Stimulated activated naive CD8-positive, alpha-beta T cell treated with anti-CD3 and anti-CD28 coated beads, Interleukin-15, Interleukin-2, amounts not matched to agents 100 ng/mL and 50 ng/mL, for 24 hours (primary cell): Measurements from ENCODE around the gene TNFRSF11A.

Source experiments
- H3K27ac Mint-ChIP-seq: one replicate; pipeline ENCODE4 v1.8.0; 2021; ENCODE audit warnings: mild to moderate bottlenecking, mixed read lengths
- H3K27me3 Mint-ChIP-seq: one replicate; pipeline ENCODE4 v1.8.0; 2021; ENCODE audit warnings: mixed read lengths
- H3K36me3 Mint-ChIP-seq: one replicate; pipeline ENCODE4 v1.8.0; 2021; ENCODE audit warnings: low read depth, mixed read lengths
- H3K4me1 Mint-ChIP-seq: one replicate; pipeline ENCODE4 v1.8.0; 2021; ENCODE audit warnings: low read depth, mixed read lengths
- H3K4me3 Mint-ChIP-seq: one replicate; pipeline ENCODE4 v1.8.0; 2021; ENCODE audit warnings: mild to moderate bottlenecking, mixed read lengths
- H3K9me3 Mint-ChIP-seq: one replicate; pipeline ENCODE4 v1.8.0; 2021; ENCODE audit warnings: mixed read lengths

The TNFRSF11A gene

DNA sequence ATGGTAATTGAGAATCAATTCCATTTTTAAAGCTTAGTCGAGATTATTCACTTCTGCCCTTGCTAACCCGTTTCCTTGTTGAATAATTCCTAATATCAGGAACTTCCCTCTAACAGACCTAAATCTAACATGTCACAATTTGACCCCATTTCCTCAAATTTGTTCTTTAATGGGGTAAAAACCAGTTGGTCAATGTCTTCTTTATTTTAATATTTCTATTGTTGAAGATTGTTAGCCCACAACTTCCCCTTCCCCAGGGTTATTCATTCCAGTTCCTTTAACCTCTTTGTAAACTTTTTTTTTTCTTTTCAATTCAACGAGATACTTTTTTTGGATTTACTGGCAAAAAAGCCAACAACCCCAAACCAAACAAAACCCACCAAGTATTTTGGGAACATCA is 7.3 kb downstream of the TNFRSF11A start:
- no peak overlapping the region for H3K4me3 Mint-ChIP-seq
- H3K9me3 Mint-ChIP-seq: no peaks in the 10 kb centered on the region
- no peaks in the 10 kb centered on the region for H3K36me3 Mint-ChIP-seq
- H3K27me3 Mint-ChIP-seq: peaks cover 60% of the 10 kb centered on the region
- H3K4me1 Mint-ChIP-seq: peaks cover 36% of the 10 kb centered on the region
- peak overlapping the region; percentile 53 for H3K27ac Mint-ChIP-seq

DNA sequence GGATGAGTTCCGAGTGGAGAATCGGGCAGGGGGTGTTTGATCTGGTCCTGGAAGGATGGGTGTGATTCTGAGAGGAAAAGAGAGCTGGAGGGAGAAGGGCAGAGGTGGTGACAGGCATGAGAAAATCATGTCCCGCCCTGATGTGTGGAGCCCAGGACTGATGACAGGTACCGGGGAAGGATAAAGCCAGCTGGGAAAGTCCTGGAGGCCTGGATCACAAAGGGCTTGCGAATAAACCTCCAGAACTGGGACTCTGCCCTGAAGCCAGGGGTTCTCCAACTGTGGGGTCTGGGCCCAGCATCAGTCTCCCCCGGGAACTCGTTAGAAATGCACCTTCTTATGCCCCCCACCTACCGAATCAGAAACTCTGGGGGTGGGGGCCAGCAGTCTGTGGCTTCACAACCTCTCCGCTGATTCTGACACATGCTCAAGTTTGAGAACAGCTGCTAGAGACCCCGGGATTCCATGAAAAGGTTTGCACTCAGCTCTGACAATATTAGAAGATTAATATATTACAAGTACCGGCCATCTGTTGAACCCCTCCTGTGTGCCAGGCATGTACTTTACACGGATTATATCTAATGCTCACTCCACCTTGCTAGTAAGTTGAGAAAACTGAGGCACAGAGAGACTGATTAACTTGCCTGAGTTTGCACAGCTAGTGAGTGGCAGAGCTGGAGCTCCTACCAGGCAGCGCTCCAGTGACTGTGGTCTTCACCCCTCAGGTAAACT is 8.0 kb downstream of the TNFRSF11A start:
- no peak overlapping the region for H3K27ac Mint-ChIP-seq
- H3K9me3 Mint-ChIP-seq: no peaks in the 10 kb centered on the region
- H3K36me3 Mint-ChIP-seq: no peaks in the 10 kb centered on the region

DNA sequence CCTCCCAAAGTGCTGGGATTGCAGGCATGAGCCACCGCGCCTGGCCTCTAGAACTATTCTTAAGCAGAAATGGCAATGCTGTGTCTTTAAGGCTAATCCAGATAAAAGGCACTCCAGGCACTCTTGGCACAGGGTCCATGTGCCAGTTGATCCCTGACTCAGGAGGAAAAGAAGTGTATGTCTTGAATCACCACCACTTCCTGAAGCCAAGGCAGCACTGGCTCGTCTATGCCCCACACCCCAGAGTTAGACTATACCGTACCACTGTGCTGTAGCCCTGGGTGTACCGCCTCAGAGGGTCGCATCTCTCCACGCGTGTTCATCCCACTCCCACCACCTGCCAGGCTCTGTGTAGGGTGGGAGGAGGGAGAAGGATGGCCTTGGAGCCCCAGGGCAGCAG is 9.0 kb downstream of the TNFRSF11A start:
- Mint-ChIP-seq H3K36me3 (no peaks in the 10 kb centered on the region), H3K9me3 (no peaks in the 10 kb centered on the region)

More for the DNA sequence above, 8.0 kb downstream of the TNFRSF11A start:
- H3K4me1 Mint-ChIP-seq: peaks cover 32% of the 10 kb centered on the region
- no peak overlapping the region for H3K4me3 Mint-ChIP-seq
- H3K27me3 Mint-ChIP-seq: peaks cover 58% of the 10 kb centered on the region

DNA sequence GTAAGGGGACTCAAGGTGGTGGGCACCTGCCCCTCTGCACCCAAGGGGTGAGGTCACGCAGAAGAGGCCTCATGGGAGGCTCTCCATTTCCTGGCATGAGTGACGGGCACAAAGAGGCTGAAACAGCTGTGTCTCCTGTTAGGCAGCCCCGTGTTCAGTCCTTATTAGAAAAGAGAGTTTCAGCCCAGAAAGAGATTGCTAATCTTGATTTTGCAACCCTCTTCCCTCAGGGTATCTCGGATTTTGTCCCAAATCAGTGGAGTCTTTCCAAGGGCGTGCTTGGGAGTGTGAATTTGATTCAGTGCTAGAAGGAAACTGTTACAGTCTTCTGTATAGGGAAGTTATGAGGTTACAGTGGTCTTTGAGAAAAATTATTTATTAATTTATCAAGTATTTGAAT is 10.4 kb downstream of the TNFRSF11A start:
- no peaks in the 10 kb centered on the region for H3K9me3 Mint-ChIP-seq
- peaks cover 24% of the 10 kb centered on the region for H3K4me1 Mint-ChIP-seq
- no peaks in the 10 kb centered on the region for H3K36me3 Mint-ChIP-seq
- no peak overlapping the region for H3K4me3 Mint-ChIP-seq
- peaks cover 46% of the 10 kb centered on the region for H3K27me3 Mint-ChIP-seq
- H3K27ac Mint-ChIP-seq: no peak overlapping the region

More for the DNA sequence above, 9.0 kb downstream of the TNFRSF11A start:
- no peak overlapping the region for H3K4me3 Mint-ChIP-seq
- H3K27me3 Mint-ChIP-seq: peaks cover 53% of the 10 kb centered on the region
- H3K27ac Mint-ChIP-seq: no peak overlapping the region
- H3K4me1 Mint-ChIP-seq: peaks cover 29% of the 10 kb centered on the region

DNA sequence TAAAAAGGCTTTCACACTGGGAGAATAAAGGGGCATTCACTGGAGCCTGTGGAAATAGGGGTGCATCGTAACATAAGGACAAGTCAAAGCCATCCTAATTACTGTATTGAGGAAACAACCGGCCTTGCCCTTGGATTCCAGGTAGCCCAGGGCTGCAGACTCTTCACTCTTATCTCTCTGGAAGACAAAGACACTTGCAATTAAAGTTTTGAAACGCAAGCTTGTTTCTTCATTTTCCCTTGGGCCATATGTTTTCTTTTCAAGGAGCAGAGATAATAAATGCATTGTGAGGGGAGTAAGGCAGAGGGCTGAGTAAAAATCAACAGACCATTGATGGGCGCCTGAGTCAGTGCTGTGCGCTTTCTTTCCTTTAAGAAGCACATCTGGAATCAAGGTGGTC is 11.5 kb downstream of the TNFRSF11A start:
- H3K4me3 Mint-ChIP-seq: no peak overlapping the region
- H3K9me3 Mint-ChIP-seq: no peaks in the 10 kb centered on the region
- peaks cover 26% of the 10 kb centered on the region for H3K4me1 Mint-ChIP-seq
- H3K27ac Mint-ChIP-seq: no peak overlapping the region
- H3K36me3 Mint-ChIP-seq: no peaks in the 10 kb centered on the region
- H3K27me3 Mint-ChIP-seq: peaks cover 44% of the 10 kb centered on the region

DNA sequence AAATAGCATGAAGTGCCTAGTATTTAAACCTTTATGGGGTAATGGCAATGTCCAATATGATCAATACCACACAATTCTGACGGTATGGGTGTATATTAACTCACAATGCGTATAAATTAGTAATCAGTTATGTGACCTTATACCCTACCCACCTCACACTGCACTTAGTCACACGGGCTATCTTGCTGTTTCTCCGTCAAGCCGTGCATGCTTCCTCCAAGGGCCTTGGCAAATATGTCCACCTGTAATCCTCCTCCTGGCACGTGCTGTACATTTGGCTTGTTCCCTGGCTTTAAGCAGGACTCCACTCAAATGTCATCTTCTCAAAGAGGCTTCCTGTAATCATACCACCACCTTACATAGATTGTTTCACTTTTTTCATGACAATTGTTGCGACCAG is 12.2 kb downstream of the TNFRSF11A start:
- no peaks in the 10 kb centered on the region for H3K9me3 Mint-ChIP-seq
- H3K27ac Mint-ChIP-seq: no peak overlapping the region
- H3K27me3 Mint-ChIP-seq: peaks cover 36% of the 10 kb centered on the region
- no peak overlapping the region for H3K4me3 Mint-ChIP-seq
- peaks cover 21% of the 10 kb centered on the region for H3K4me1 Mint-ChIP-seq
- H3K36me3 Mint-ChIP-seq: no peaks in the 10 kb centered on the region

DNA sequence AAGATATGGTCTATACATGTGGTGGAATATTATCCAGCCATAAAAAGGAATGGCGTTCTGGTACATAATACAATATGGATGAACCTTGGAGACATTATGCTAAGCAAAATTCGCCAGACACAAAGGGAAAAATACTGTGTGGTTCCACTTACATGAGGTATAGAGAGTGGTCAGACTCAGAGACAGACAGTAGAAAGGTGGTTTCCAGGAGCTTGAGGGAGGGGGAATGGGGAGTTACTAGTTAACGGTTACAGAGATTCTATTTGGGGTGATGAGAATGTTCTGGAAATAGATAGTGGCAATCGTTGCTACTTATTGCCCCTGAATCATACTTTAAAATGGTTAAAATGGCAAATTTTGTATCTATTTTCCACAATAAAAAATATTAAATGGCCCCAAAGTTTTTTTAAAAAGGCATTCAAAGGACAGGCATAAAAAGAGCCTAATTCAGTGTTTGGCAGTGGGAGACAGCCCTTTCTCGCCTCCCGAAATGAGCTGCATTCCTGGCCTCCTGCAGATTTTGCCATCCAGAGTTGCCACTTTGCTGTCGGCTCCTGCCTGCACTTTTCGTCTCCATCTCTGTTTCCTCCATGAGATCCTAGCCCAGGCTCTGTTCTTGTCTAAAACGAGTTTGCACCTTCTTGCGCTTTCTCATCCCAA is 13.5 kb downstream of the TNFRSF11A start:
- Mint-ChIP-seq H3K36me3 (no peaks in the 10 kb centered on the region), H3K27me3 (peaks cover 29% of the 10 kb centered on the region), H3K27ac (no peak overlapping the region), H3K9me3 (no peaks in the 10 kb centered on the region), H3K4me1 (peaks cover 19% of the 10 kb centered on the region), H3K4me3 (no peak overlapping the region)

DNA sequence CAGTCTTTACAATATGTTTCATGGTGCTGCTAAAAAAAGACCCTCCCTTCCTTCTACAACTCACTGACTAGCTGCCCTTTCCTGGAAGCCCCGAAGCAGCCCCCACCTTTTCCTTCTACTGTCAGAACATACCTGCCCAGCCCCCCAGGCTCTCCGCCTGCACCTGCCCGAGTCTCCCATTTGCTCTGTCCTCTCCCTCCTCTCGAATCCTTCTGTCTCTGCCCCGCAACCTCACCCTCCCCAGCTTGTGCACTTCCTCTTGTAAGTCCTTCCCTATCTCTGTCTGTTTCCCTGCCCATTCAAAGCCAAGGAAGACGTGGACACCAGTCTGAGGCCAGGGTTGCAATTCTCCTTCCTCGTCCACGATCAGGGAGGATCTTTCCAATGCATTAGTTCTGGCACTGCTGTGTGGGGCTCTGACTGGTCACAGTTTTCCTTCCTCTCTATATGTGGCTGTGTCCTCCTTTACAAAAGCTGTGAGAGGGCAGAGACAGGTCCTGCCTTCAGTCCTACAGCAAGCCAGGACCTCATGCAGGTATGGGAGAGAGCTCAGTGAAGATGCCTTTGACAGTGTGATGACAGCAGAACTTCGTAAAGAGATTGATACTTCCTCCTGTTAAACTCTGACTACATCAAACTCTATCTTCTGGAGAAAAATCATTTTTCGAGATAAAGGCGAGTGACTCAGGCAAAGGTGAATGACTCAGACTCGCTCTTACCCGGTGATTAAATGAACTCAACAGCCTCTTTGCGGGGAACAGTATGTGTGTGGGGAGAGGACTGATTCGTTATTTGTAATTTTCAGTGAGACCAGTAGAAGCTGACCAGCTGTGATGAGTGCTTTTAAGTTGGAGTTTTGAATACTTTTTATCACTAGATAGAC is 14.2 kb downstream of the TNFRSF11A start:
- H3K27me3 Mint-ChIP-seq: peaks cover 29% of the 10 kb centered on the region
- peaks cover 19% of the 10 kb centered on the region for H3K4me1 Mint-ChIP-seq
- H3K36me3 Mint-ChIP-seq: no peaks in the 10 kb centered on the region
- H3K4me3 Mint-ChIP-seq: no peak overlapping the region
- no peak overlapping the region for H3K27ac Mint-ChIP-seq
- no peaks in the 10 kb centered on the region for H3K9me3 Mint-ChIP-seq

DNA sequence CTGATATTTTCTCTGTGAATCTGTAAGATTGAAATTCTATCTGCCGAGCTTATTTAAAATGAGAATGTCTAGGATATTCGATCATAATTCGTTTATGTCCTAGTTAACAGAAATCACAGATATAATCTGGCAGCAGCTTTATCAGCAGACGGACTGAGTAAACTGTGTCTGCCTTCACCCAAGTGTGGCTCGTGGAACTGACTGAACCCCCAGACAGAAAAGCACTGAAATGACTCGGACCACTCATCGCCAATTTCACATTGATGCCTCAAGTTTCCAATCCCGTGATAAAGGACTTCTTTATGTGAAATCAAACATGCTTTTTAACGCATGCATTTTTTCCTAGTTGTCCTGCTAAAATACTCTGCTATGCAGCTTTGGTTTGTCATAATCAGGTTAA is 15.9 kb downstream of the TNFRSF11A start:
- H3K27me3 Mint-ChIP-seq: peaks cover 26% of the 10 kb centered on the region
- H3K4me3 Mint-ChIP-seq: no peak overlapping the region
- H3K9me3 Mint-ChIP-seq: no peaks in the 10 kb centered on the region
- peaks cover 19% of the 10 kb centered on the region for H3K4me1 Mint-ChIP-seq
- H3K36me3 Mint-ChIP-seq: no peaks in the 10 kb centered on the region
- no peak overlapping the region for H3K27ac Mint-ChIP-seq

DNA sequence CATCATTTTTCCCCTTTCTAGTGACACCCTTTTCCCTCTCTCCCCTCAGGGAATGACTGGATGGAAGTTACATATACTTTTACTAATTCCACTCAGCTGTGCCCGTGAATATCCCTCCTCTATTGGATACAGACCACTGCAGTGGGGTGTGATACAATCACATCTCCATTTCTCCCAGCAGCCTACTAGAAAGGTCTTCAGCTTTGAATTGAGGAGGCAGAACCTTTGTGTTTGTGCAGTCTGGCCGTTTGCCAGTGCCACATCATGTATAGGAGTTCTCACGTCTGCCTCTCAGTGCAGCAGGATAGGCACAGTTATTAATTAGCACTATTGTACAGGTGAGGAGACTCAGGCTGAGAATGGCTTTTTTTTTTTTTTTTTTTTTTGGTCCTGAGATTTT is 16.4 kb downstream of the TNFRSF11A start:
- Mint-ChIP-seq H3K27ac (no peak overlapping the region), H3K36me3 (no peaks in the 10 kb centered on the region), H3K9me3 (no peaks in the 10 kb centered on the region), H3K4me3 (no peak overlapping the region), H3K4me1 (peaks cover 19% of the 10 kb centered on the region), H3K27me3 (peaks cover 21% of the 10 kb centered on the region)

DNA sequence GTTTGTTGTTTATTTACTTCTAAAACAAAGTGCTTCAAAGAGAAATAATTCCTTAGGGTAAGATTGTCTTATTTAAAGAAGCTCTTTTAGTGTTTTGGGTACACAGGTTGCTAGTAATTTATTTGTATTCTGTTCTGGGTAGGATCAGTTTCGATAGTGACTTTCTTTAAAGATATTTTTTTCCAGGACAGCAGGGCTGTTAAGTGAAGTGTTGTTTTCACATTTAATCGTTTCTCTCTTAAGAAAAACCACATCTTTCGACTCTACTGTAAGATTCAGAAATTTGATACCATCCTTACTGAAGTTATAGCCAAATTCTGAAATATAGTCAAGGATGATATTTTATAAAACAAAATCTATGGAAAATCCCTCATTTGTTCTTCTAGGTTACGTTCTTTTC is 17.8 kb downstream of the TNFRSF11A start:
- no peak overlapping the region for H3K4me3 Mint-ChIP-seq
- no peaks in the 10 kb centered on the region for H3K9me3 Mint-ChIP-seq
- H3K36me3 Mint-ChIP-seq: no peaks in the 10 kb centered on the region
- no peak overlapping the region for H3K27ac Mint-ChIP-seq
- peaks cover 14% of the 10 kb centered on the region for H3K27me3 Mint-ChIP-seq
- peaks cover 26% of the 10 kb centered on the region for H3K4me1 Mint-ChIP-seq

DNA sequence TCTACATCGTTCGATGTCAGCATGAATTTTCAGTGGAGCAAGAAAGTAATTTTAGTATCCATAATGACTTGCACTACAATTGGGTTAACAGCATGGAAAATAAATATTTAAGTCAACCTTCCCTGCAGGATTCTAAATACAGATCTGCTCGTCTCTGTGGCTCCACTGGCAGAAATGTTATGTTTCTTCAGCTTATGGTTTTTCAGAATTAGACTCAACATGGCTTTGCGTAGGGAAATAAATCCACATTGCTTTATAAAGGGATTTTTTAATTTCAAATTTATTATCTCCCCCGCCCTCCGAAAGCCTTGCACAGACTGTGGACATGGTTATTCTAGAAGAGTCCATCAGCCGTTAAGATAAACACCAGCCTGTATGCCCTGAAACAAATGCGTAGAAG is 18.2 kb downstream of the TNFRSF11A start:
- Mint-ChIP-seq H3K36me3 (no peaks in the 10 kb centered on the region), H3K27me3 (peaks cover 14% of the 10 kb centered on the region), H3K27ac (no peak overlapping the region), H3K9me3 (no peaks in the 10 kb centered on the region), H3K4me1 (peaks cover 26% of the 10 kb centered on the region), H3K4me3 (no peak overlapping the region)

DNA sequence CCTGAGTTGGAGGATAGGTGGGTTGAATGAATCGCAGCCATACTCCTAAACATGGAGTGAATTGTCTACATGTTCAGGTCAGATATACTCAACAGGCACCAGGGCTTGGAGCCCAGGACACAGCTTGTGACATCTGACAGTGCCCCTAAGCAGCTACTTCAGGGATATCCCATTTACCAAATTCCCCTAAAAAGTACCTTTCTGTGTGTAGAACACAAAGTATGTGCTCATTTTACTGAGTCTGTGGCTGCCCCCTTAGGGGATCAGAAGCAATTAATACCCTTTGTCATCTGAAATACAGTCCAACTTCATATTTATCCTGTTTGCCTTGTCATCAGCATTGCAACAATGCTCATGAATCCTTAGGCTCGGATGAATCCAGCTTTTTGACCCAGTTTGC is 20.8 kb downstream of the TNFRSF11A start:
- Mint-ChIP-seq H3K4me1 (peaks cover 13% of the 10 kb centered on the region), H3K9me3 (no peaks in the 10 kb centered on the region), H3K36me3 (no peaks in the 10 kb centered on the region), H3K27me3 (peaks cover 5% of the 10 kb centered on the region), H3K27ac (no peak overlapping the region), H3K4me3 (no peak overlapping the region)

DNA sequence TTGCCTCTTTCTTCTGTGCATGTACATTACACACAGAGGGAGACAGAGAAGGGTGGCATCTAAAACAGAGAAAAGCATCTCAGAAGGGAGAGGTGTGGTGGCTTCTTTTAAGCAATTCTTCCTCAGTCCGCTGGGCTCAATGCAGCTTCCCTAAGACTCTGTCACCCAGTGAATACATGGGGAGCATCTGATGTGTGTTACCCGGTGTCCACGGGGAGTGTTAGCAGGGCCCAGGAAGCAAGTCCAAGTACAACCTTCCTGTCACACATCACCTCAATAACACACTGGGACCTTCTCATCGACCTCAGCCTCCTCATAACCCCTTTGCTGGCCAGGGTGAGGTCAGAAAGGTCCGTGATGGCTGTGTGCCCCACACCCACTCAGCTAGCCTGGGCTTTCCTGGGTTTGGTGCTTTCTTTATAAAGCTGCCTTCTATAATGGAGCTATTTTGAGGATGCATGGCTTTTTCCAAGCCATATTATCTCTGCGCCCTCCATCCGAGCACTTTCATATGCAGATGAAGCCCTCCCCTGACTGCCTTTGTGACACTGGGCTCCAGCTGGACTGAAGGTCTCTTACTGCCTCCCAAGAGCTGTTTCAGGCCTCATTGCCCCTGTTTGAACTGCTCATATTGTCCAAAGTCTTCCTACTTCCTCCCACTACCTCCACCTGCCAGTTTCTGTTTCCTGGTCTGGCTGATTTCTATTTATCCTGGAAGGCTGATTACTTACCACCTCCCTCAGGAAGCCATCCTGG is 21.4 kb downstream of the TNFRSF11A start:
- no peak overlapping the region for H3K4me3 Mint-ChIP-seq
- H3K27ac Mint-ChIP-seq: no peak overlapping the region

More for the DNA sequence above, 21.4 kb downstream of the TNFRSF11A start:
- Mint-ChIP-seq H3K4me1 (peaks cover 7% of the 10 kb centered on the region), H3K9me3 (no peaks in the 10 kb centered on the region), H3K36me3 (no peaks in the 10 kb centered on the region), H3K27me3 (peaks cover 3% of the 10 kb centered on the region)
